HFFc6 (cell line): ENCODE results near the gene STK11IP. TPM values are rescaled to one million over a fixed set of nuclear protein-coding genes. Genes with fewer than 3 reads are reported as not detected.

Experiments
- DNase-seq: peaks from one replicate; pipeline ENCODE4 v3.0.0-alpha.2; 2018
- H3K27ac Mint-ChIP-seq: 2 replicates; pipeline ENCODE4 v1.8.0; 2020; ENCODE audit warnings: mild to moderate bottlenecking, mixed read lengths
- H3K27me3 Mint-ChIP-seq: 2 replicates; pipeline ENCODE4 v1.8.0; 2021; ENCODE audit warnings: mild to moderate bottlenecking, moderate library complexity, mixed read lengths; ENCODE audit not compliant: insufficient read depth
- H3K36me3 Mint-ChIP-seq: 2 replicates; pipeline ENCODE4 v1.8.0; 2021; ENCODE audit warnings: low read depth, mixed read lengths
- H3K4me1 Mint-ChIP-seq: 2 replicates; pipeline ENCODE4 v1.8.0; 2020; ENCODE audit warnings: low read depth, mixed read lengths
- H3K4me3 Mint-ChIP-seq: 2 replicates; pipeline ENCODE4 v1.8.0; 2020; ENCODE audit warnings: mild to moderate bottlenecking, moderate library complexity, mixed read lengths
- H3K9me3 Mint-ChIP-seq: 2 replicates; pipeline ENCODE4 v1.8.0; 2020; ENCODE audit warnings: mild to moderate bottlenecking, mixed read lengths
- total RNA-seq, 6 experiments: library from RNA; stranded (reverse); fragmentation: NEBNext Ultra II Directional; extraction: Animal tissue kit (Norgen Biotek cat#: 25700); gene quantifications; 2 replicates in 1 of 6; 3 replicates in 5 of 6; pipeline ENCODE4 v1.2.3, GENCODE V29; 2021
- TF ChIP-seq, protein P1 (sequence below): fragments of 200-600 bp; sonication (generic); IDR thresholded peaks from 2 replicates; pipeline ENCODE4 v1.5.0; 2021; ENCODE audit warnings: antibody characterized with exemption, mild to moderate bottlenecking

STK11IP gene
- total RNA-seq, 6 experiments from 2014 or later = 17.4 to 21.5 (median 18.9) TPM

DNA sequence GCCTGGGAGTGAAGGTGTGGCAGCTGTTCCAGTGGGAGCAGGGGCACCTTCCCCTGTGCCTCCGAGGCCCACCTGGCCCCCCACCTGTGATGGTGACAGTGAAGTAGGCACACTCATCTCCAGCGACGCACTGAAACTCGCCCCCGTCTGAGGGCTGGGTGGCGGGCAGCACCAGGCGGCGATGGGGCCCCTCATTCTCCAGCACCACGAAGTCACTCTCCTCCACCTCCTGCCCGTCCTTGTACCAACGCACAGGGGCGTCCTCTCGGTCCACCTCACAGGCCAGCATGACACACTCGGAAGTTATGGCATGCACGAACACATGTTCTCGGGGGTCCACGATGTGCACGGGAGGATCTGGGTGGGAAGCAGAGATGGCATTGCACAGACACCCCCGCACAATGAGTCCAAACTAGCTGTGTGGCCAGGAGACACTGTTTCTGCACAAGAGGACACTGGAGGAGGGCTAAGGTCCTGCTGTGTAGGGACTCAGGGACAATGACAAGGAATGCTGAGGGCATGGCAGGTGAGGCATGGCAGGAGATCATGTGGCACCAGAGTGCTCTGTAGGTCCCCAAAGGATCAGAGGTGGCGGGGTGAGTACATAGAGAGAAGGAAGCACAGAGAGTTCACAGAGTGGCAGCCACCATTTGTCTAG lies 34.3 kb upstream of the STK11IP start:
- Mint-ChIP-seq H3K27me3 (peaks cover 2% of the 10 kb centered on the region; the same call in 1 of the 2 replicates), H3K36me3 (peaks cover 13% of the 10 kb centered on the region)

DNA sequence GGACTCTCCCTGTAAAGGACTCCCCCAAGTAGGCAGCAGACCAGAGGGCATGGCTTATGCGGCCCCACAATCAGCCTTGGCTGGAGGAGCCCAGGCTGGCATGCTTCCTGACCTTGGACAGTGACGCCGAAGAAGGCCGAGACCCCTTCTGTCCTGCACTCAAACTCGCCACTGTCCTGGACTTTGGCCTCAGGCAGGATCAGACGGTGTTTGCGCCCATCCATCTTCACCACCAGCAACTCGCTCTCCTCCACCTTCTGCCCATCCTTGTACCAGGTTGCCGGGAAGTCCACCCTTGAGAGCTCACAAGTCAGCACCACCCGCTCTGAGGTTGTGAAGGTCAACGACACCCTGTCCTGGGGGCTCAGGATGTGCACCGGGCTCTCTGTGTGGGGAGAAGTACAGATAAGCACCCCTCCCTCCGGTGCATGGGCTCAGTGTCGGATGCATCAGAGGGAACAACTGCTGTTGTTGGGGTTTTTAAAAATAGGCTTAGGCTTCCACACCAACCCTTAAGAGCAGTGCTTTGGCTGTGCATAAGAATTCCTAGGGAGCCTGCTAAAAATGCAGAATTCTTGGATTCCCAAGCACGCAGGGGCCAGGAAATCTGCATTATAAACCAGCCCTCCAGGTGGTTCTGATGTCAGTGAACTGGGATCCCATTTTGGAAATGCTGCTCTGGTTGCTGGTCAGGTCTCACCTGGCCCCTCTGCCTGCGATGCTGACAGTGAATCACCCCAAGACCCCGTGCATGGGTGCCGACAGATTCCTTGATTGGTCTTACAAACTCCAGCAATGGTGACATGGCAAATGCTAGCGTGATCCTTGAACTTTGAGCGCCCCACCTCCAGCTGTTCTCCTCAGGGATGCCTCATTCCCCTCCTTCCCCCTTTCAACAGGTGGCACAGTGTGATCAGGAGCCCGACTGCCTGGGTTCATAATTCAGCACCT lies 32.3 kb upstream of the STK11IP start:
- Mint-ChIP-seq H3K27ac (no peak overlapping the region), H3K4me1 (peaks cover 10% of the 10 kb centered on the region), H3K27me3 (peaks cover 2% of the 10 kb centered on the region; the same call in 1 of the 2 replicates), H3K9me3 (no peaks in the 10 kb centered on the region), H3K4me3 (no peak overlapping the region), H3K36me3 (peaks cover 22% of the 10 kb centered on the region)
- DNase-seq = no peak
- TF ChIP-seq, protein P1, sequence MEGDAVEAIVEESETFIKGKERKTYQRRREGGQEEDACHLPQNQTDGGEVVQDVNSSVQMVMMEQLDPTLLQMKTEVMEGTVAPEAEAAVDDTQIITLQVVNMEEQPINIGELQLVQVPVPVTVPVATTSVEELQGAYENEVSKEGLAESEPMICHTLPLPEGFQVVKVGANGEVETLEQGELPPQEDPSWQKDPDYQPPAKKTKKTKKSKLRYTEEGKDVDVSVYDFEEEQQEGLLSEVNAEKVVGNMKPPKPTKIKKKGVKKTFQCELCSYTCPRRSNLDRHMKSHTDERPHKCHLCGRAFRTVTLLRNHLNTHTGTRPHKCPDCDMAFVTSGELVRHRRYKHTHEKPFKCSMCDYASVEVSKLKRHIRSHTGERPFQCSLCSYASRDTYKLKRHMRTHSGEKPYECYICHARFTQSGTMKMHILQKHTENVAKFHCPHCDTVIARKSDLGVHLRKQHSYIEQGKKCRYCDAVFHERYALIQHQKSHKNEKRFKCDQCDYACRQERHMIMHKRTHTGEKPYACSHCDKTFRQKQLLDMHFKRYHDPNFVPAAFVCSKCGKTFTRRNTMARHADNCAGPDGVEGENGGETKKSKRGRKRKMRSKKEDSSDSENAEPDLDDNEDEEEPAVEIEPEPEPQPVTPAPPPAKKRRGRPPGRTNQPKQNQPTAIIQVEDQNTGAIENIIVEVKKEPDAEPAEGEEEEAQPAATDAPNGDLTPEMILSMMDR = no peak

More for the DNA sequence above, 34.3 kb upstream of the STK11IP start:
- TF ChIP-seq, protein P1 = no peak
- Mint-ChIP-seq H3K4me3 (no peak overlapping the region), H3K27ac (no peak overlapping the region), H3K9me3 (no peaks in the 10 kb centered on the region), H3K4me1 (peaks cover 7% of the 10 kb centered on the region; the same call in 1 of the 2 replicates)
- DNase-seq = no peak

DNA sequence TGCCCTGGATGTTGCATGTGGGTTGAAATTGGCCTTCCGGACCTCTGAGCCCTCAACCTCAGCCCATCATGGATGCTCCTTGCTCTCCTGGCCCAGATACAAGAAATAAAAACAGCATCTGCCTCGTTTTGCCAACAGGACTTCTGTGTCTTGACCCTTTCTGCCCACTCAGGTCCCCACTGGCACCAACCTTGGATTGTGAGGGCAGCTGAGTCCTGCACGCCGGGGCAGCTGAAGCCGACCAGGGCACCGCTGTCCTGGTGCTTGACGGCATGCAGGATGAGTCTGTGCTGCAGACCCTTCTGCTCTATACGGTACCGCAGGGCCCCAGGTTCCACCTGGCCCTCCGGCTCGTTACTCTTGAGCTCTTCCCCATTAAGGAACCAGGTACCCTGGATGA lies 31.0 kb upstream of the STK11IP start:
- peaks cover 22% of the 10 kb centered on the region for H3K36me3 Mint-ChIP-seq
- no peak for DNase-seq
- H3K4me3 Mint-ChIP-seq = no peak overlapping the region
- H3K4me1 Mint-ChIP-seq = peaks cover 12% of the 10 kb centered on the region
- TF ChIP-seq, protein P1 = no peak
- no peak overlapping the region; the same call in 1 of the 2 replicates for H3K27ac Mint-ChIP-seq
- no peaks in the 10 kb centered on the region for H3K9me3 Mint-ChIP-seq
- peaks cover 2% of the 10 kb centered on the region; the same call in 1 of the 2 replicates for H3K27me3 Mint-ChIP-seq

DNA sequence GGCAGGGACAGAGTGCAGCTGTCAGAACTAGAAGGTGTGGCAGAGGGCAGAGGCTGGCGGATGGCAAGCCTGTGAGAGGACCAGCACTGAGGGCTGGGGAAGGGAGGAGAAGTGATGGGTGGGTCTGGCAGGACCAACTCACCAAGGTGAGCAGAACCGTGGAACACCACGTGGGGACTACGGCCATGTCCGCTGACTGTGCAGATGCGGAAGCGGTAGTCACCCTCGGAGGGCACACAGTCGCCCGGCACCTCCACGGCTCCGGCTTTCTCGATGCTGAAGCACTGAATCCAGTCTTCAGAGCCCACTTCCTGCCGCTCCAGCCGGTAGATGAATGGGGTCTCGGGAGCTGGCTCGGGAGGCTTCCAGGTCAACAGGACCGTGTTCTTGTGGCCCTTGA lies 30.5 kb upstream of the STK11IP start:
- no peak overlapping the region for H3K27ac Mint-ChIP-seq
- DNase-seq = no peak
- TF ChIP-seq, protein P1 = no peak
- H3K36me3 Mint-ChIP-seq = peaks cover 22% of the 10 kb centered on the region
- H3K9me3 Mint-ChIP-seq = no peaks in the 10 kb centered on the region
- H3K27me3 Mint-ChIP-seq = peaks cover 5% of the 10 kb centered on the region
- H3K4me3 Mint-ChIP-seq = no peak overlapping the region
- peaks cover 17% of the 10 kb centered on the region for H3K4me1 Mint-ChIP-seq

DNA sequence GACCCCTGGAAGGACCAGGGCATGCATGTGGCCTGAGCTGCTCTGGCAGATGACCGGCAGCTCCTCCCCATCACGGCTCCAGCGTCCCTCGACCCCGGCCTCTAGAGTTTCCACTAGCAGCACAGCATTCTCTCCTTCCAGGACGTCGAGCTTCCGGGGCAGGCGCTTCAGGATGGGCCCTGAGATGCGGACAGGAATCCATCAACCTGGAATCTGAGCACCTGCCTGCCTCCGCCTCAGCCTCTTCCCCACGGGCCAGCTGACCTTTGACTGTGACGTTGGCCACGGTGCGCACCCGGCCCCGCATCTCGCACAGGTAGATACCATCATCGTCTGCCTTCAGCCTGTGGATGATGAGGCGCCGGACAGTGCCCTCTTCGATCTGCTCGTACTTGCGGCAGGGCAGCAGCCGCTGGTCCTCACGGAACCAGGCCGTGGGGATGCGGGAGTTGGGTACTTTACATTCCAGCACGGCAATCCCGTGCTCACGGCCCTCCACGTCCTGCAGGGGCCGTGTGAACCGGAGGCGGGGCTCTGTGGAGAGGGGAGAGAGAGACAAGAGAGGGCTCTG lies 29.8 kb upstream of the STK11IP start:
- no peak overlapping the region for H3K4me3 Mint-ChIP-seq
- H3K36me3 Mint-ChIP-seq = peaks cover 22% of the 10 kb centered on the region
- DNase-seq = no peak
- peaks cover 17% of the 10 kb centered on the region for H3K4me1 Mint-ChIP-seq
- TF ChIP-seq, protein P1 = no peak
- H3K27me3 Mint-ChIP-seq = peaks cover 5% of the 10 kb centered on the region
- no peaks in the 10 kb centered on the region for H3K9me3 Mint-ChIP-seq
- H3K27ac Mint-ChIP-seq = no peak overlapping the region
